ENCODE results near the gene CBX8. TPM values are rescaled to one million over a fixed set of nuclear protein-coding genes. Genes with fewer than 3 reads are reported as not detected.

The CBX8 gene
- total and polyA plus RNA-seq, 2 of the 8 experiments (the other 6 are each of a cell fraction or from before 2014, with no cell fraction given): 0.09 to 2.1 TPM

GRCh38 chr17:79844869-79845600, 48.2 kb upstream of the CBX8 start:
- H3K4me1 ChIP-seq (replicated peaks in 1 of 4; ENCODE audit: control insufficient read depth in 3 of 4, insufficient read depth in 4 of 4, low read length in 3 of 4): peaks cover 0 to 23% (median 15%) of the 10 kb centered on the region in 4 experiments; a peak in 5 of 7 replicates
- no peak overlapping the region for H2AFZ ChIP-seq (ENCODE audit: low read length)

More at GRCh38 chr17:79844869-79845600, 48.2 kb upstream of the CBX8 start:
- Histone ChIP-seq H2BK120ac (replicated peaks; ENCODE audit: low read depth, low read length) (no peak overlapping the region), H3K79me1 (ENCODE audit: low read depth, low read length) (no peaks in the 10 kb centered on the region), H3K4me3 (ENCODE audit: extremely low read depth in 1 of 4, insufficient read depth in 2 of 4, low read depth in 3 of 4, low read length in 4 of 4) (peak overlapping the region in 3 of 4 experiments; percentile 20 to 60 (median 23); a peak in 4 of 8 replicates), H3K18ac (ENCODE audit: extremely low read depth, low read length) (peak overlapping the region; percentile 38), H3K23me2 (ENCODE audit: low read depth, low read length) (peaks cover 6% of the 10 kb centered on the region; the same call in 1 of the 2 replicates), H2BK12ac (ENCODE audit: low read depth, low read length) (no peak overlapping the region), H3K27ac (ENCODE audit: low read depth, low read length) (no peak overlapping the region), H3K9me3 (ENCODE audit: insufficient read depth in 2 of 2, low read depth in 1 of 2, low read length in 1 of 2) (peaks cover 0 to 8% of the 10 kb centered on the region in 2 experiments; a peak in 2 of 4 replicates), H3K14ac (ENCODE audit: insufficient read length) (no peak overlapping the region), H3K36me3 (ENCODE audit: control insufficient read depth in 2 of 4, insufficient read depth in 4 of 4, low read length in 3 of 4) (peaks cover 0 to 16% (median 0%) of the 10 kb centered on the region in 4 experiments; a peak in 1 of 8 replicates), H4K5ac (ENCODE audit: insufficient read length, low read depth, low read length) (no peak overlapping the region), H2BK15ac (ENCODE audit: low read length) (no peak overlapping the region), H3K79me2 (ENCODE audit: control insufficient read depth in 1 of 2, insufficient read depth in 2 of 2, low read length in 2 of 2) (no peaks in the 10 kb centered on the region), H2AK5ac (ENCODE audit: low read depth, low read length) (no peak overlapping the region), H4K91ac (replicated peaks; ENCODE audit: insufficient read length, low read length) (no peak overlapping the region), H3K9ac (replicated peaks in 1 of 4; ENCODE audit: extremely low read depth in 1 of 4, low read depth in 3 of 4, low read length in 3 of 4) (no peak overlapping the region), H4K20me1 (replicated peaks in 1 of 2; ENCODE audit: control insufficient read depth in 1 of 2, insufficient read depth in 2 of 2, low read length in 2 of 2) (peaks cover 6 to 8% of the 10 kb centered on the region in 2 experiments), H3K4me2 (ENCODE audit: insufficient read depth in 1 of 2, low read depth in 2 of 2, low read length in 2 of 2) (peak overlapping the region; percentile 77 to 90), H3K4ac (replicated peaks; ENCODE audit: insufficient read length, low read depth, low read length) (no peak overlapping the region), H2BK20ac (ENCODE audit: low read length) (no peak overlapping the region), H4K8ac (ENCODE audit: extremely low read depth, insufficient read depth, low read length) (no peak overlapping the region), H3K23ac (ENCODE audit: insufficient read length) (no peak overlapping the region), H3K56ac (replicated peaks; ENCODE audit: insufficient read length, low read depth, low read length) (no peak overlapping the region), H3K27me3 (replicated peaks in 1 of 4; ENCODE audit: control insufficient read depth in 3 of 4, extremely low read depth in 1 of 4, insufficient read depth in 3 of 4, low read length in 3 of 4) (peaks cover 57 to 64% (median 63%) of the 10 kb centered on the region in 4 experiments), H2BK5ac (ENCODE audit: low read depth, low read length) (no peak overlapping the region)
- WGBS, 2 experiments (ENCODE audit: extremely low coverage in 1 of 2, insufficient coverage in 1 of 2, insufficient read length in 1 of 2, insufficient replicate concordance in 2 of 2, low coverage in 1 of 2, low lambda C conversion rate in 2 of 2, missing lambda C conversion rate in 1 of 2): 10% methylated on average over 15 of the region's 38 CpGs; no CpG with 5 or more reads in 1 of the 2 experiments
- ChIA-PET CTCF (ENCODE audit: partially characterized antibody) (interaction anchor here (0.7 to 11.6 kb wide), 33 partner anchors 8 to 145 kb away, joined by 3 to 181 read pairs (median 5); no protein-coding TSS in a partner anchor), POLR2A (ENCODE audit: partially characterized antibody) (interaction anchor here (1.0 to 7.6 kb wide), 3 partner anchors 9 to 74 kb away, joined by 3 to 111 read pairs (median 4); no protein-coding TSS in a partner anchor)
- no peak for FAIRE-seq
- DNase-seq (ENCODE audit: low read depth in 1 of 2, low spot score in 2 of 2): peak in 1 of 2 experiments; percentile 88
- TF ChIP-seq YY1 (IDR thresholded peaks at IDR 0.05; ENCODE audit: low read depth, low read length) (0 out of 2 replicates have a peak, but pooled peaks have one; percentile 12), CTCF (IDR thresholded peaks at IDR 0.05; ENCODE audit: control extremely low read depth in 1 of 3, insufficient read depth in 1 of 3, low read depth in 1 of 3, low read length in 3 of 3) (peak; percentile 67 to 88 (median 84)), EP300 (IDR thresholded peaks at IDR 0.05; ENCODE audit: borderline replicate concordance in 1 of 2, low read depth in 2 of 2, low read length in 2 of 2) (0 out of 3 replicates have a peak, but pooled peaks of 1 of the 2 experiments have one; percentile 15), POLR2AphosphoS5 (IDR thresholded peaks at IDR 0.05; ENCODE audit: low read depth, low read length) (no peak), RAD21 (IDR thresholded peaks at IDR 0.05 in 1 of 2, conservative IDR thresholded peaks at IDR 0.05 in 1 of 2; ENCODE audit: low read depth in 2 of 2, low read length in 2 of 2) (peak; percentile 55 to 77)

Data from H1 (cell line).